HepG2 (cell line): ENCODE results near the gene GNL3. TPM values are rescaled to one million over a fixed set of nuclear protein-coding genes. Genes with fewer than 3 reads are reported as not detected.
A peak's percentile ranks its signal among the peaks of the same experiment; 100 is the strongest.

Source experiments
- FOSL1 ChIP-seq: sonication (generic); formaldehyde crosslinking; IDR thresholded peaks from 2 replicates; pipeline ENCODE4 v1.9.0; 2021; ENCODE audit warnings: missing genetic modification reagents, borderline replicate concordance
- GATAD2A ChIP-seq: IDR thresholded peaks from 2 replicates; pipeline ENCODE4 v1.6.1; 2016
- HES4 ChIP-seq: sonication (generic); formaldehyde crosslinking; IDR thresholded peaks from 2 replicates; pipeline ENCODE4 v1.9.0; 2021; ENCODE audit warnings: mild to moderate bottlenecking, missing genetic modification reagents, borderline replicate concordance
- IRF2 ChIP-seq: IDR thresholded peaks from 2 replicates; pipeline ENCODE4 v1.6.1; 2018; ENCODE audit warnings: missing genetic modification reagents, missing compliant biosample characterization
- KLF13 ChIP-seq: sonication (generic); formaldehyde crosslinking; IDR thresholded peaks from 2 replicates; pipeline ENCODE4 v1.4.0; 2020; ENCODE audit warnings: mild to moderate bottlenecking, missing genetic modification reagents
- MED1 ChIP-seq: sonication (generic); formaldehyde crosslinking; IDR thresholded peaks from 2 replicates; pipeline ENCODE4 v1.4.0; 2020; ENCODE audit warnings: missing genetic modification reagents
- NAIF1 ChIP-seq: sonication (generic); formaldehyde crosslinking; IDR thresholded peaks from 2 replicates; pipeline ENCODE4 v1.5.0; 2020; ENCODE audit warnings: mild to moderate bottlenecking, missing genetic modification reagents, borderline replicate concordance
- NONO ChIP-seq, 2 experiments: fragments of 450-650 bp in 1 of 2; sonication (generic) in 1 of 2; formaldehyde crosslinking in 1 of 2; IDR thresholded peaks in 1 of 2; conservative IDR thresholded peaks in 1 of 2; 2 replicates each; pipeline versions ENCODE4 v1.6.1 to v1.8.0; 2017 to 2022; ENCODE audit warnings: mild to moderate bottlenecking in 1 of 2, missing genetic modification reagents in 1 of 2, moderate library complexity in 1 of 2
- NR2F1 ChIP-seq, 2 experiments: fragments of 450-650 bp in 1 of 2; formaldehyde crosslinking in 1 of 2; IDR thresholded peaks; 2 replicates each; pipeline versions ENCODE4 v1.5.0 to v1.6.1; 2016 to 2020; ENCODE audit warnings: mild to moderate bottlenecking in 1 of 2, missing compliant biosample characterization in 1 of 2, missing genetic modification reagents in 1 of 2, moderate library complexity in 1 of 2
- POLR2AphosphoS5 ChIP-seq: IDR thresholded peaks from 2 replicates; pipeline ENCODE4 v1.6.1; 2012; ENCODE audit warnings: low read depth, low read length
- REST ChIP-seq, 2 experiments: IDR thresholded peaks; 2 replicates each; pipeline ENCODE4 v1.6.1; 2011 to 2012; ENCODE audit warnings: low read length in 2 of 2, borderline replicate concordance in 1 of 2, low read depth in 1 of 2, mild to moderate bottlenecking in 1 of 2, moderate library complexity in 1 of 2
- SAFB2 ChIP-seq: sonication (generic); formaldehyde crosslinking; IDR thresholded peaks from 2 replicates; pipeline ENCODE4 v1.5.1; 2020; ENCODE audit warnings: missing genetic modification reagents, low read depth, mild to moderate bottlenecking, borderline replicate concordance
- SOX5 ChIP-seq: IDR thresholded peaks from 2 replicates; pipeline ENCODE4 v1.6.1; 2016; ENCODE audit warnings: borderline replicate concordance
- ZKSCAN1 ChIP-seq: fragments of 150-350 bp; IDR thresholded peaks from 2 replicates; pipeline ENCODE4 v1.6.1; 2014; ENCODE audit warnings: low read length
- ZNF281 ChIP-seq: sonication (generic); formaldehyde crosslinking; IDR thresholded peaks from 2 replicates; pipeline ENCODE4 v1.4.0; 2020; ENCODE audit warnings: missing genetic modification reagents, borderline replicate concordance
- ZNF34 ChIP-seq: sonication (generic); formaldehyde crosslinking; IDR thresholded peaks from 2 replicates; pipeline ENCODE4 v1.4.0; 2020; ENCODE audit warnings: mild to moderate bottlenecking, missing genetic modification reagents, borderline replicate concordance
- ZNF430 ChIP-seq: sonication (generic); formaldehyde crosslinking; IDR thresholded peaks from 2 replicates; pipeline ENCODE4 v1.9.0; 2021; ENCODE audit warnings: mild to moderate bottlenecking, missing genetic modification reagents
- ZNF510 ChIP-seq: sonication (generic); formaldehyde crosslinking; IDR thresholded peaks from 2 replicates; pipeline ENCODE4 v1.4.0; 2020; ENCODE audit warnings: low read depth, mild to moderate bottlenecking, missing genetic modification reagents
- ZNF878 ChIP-seq: sonication (generic); formaldehyde crosslinking; IDR thresholded peaks from 2 replicates; pipeline ENCODE4 v1.8.1; 2023; ENCODE audit warnings: mild to moderate bottlenecking, missing genetic modification reagents, moderate library complexity
- polyA plus RNA-seq, 8 experiments: library from polyadenylated mRNA; depleted of rRNA in 3 of 8; stranded (reverse) in 7 of 8; unstranded in 1 of 8; fragments of >200 nt; fragmentation: Illumina TruSeq in 4 of 8; extraction: Trizol in 4 of 8; gene quantifications; 2 replicates each; pipeline versions ENCODE4 v1.2.1 to v1.2.3, GENCODE V29; 2011 to 2016; ENCODE audit warnings: low read depth in 4 of 8, missing spikeins in 1 of 8, mixed read lengths in 1 of 8; ENCODE audit not compliant: insufficient read depth in 1 of 8
- total RNA-seq, 5 experiments: library from RNA; depleted of rRNA; stranded (reverse); fragments of >200 nt; fragmentation: Illumina TruSeq; extraction: Trizol; gene quantifications; 2 replicates each; pipeline ENCODE4 v1.2.3, GENCODE V29; 2016; ENCODE audit warnings: low read depth in 1 of 5
- TF ChIP-seq, protein P1 (sequence below): sonication (generic); formaldehyde crosslinking; IDR thresholded peaks from 2 replicates; pipeline ENCODE4 v1.8.1; 2023; ENCODE audit warnings: mild to moderate bottlenecking, moderate library complexity, missing genetic modification reagents
- TF ChIP-seq, protein P2 (sequence below): sonication (generic); formaldehyde crosslinking; IDR thresholded peaks from 2 replicates; pipeline ENCODE4 v1.5.0; 2020; ENCODE audit warnings: missing genetic modification reagents

The GNL3 gene
- total and polyA plus RNA-seq, 2 of the 13 experiments (the other 11 are each of a cell fraction or from before 2014, with no cell fraction given) = 129 to 257 TPM

GRCh38 chr3:52704611-52705437, 19.0 kb downstream of the GNL3 start (continued):
- TF ChIP-seq REST (IDR thresholded peaks at IDR 0.05; ENCODE audit: borderline replicate concordance in 1 of 2, low read depth in 1 of 2, low read length in 2 of 2) = peak in 1 of 2 experiments; percentile 57; a peak in 1 of 4 replicates
- TF ChIP-seq ZKSCAN1 = no peak
- TF ChIP-seq NR2F1 (CRISPR knock-in tag; IDR thresholded peaks at IDR 0.05) = peak; percentile 93 to 95
- TF ChIP-seq ZNF281 = peak; percentile 59; the same call in 1 of the 2 replicates
- TF ChIP-seq NONO (IDR thresholded peaks at IDR 0.05) = no peak
- peak; percentile 66 for TF ChIP-seq NONO (CRISPR knock-in tag; conservative IDR thresholded peaks at IDR 0.05)
- no peak for TF ChIP-seq ZNF34
- TF ChIP-seq NAIF1 (CRISPR knock-in tag) = no peak
- peak; percentile 70 for TF ChIP-seq ZNF430 (CRISPR knock-in tag)
- no peak for TF ChIP-seq FOSL1
- TF ChIP-seq, protein P1, sequence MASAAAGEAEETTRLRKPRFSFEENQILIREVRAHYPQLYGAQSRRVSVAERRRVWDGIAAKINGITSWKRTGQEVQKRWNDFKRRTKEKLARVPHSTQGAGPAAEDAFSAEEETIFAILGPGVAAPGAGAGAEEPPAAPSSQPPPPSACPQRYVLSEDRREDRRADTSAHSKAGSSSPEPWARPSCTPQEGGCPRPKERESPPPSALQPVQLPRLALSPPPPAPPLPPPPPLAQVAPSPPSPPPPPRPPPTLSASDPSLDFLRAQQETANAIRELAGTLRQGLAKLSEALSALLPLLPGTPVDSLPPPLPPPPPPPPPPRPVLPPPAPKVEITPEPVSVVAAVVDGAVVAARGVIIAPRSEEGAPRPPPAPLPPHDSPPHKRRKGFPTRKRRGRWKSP = no peak
- no peak for TF ChIP-seq ZNF878 (CRISPR knock-in tag)
- peak; percentile 88 for TF ChIP-seq GATAD2A (CRISPR knock-in tag)
- peak; percentile 74 for TF ChIP-seq POLR2AphosphoS5
- no peak for TF ChIP-seq SAFB2 (CRISPR knock-in tag)
- 0 out of 2 replicates have a peak, but pooled peaks have one; percentile 12 for TF ChIP-seq HES4 (CRISPR knock-in tag)
- no peak for TF ChIP-seq ZNF510
- TF ChIP-seq, protein P2, sequence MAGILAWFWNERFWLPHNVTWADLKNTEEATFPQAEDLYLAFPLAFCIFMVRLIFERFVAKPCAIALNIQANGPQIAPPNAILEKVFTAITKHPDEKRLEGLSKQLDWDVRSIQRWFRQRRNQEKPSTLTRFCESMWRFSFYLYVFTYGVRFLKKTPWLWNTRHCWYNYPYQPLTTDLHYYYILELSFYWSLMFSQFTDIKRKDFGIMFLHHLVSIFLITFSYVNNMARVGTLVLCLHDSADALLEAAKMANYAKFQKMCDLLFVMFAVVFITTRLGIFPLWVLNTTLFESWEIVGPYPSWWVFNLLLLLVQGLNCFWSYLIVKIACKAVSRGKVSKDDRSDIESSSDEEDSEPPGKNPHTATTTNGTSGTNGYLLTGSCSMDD (CRISPR knock-in tag) = no peak
- peak; percentile 90 for TF ChIP-seq SOX5
- TF ChIP-seq MED1 (CRISPR knock-in tag) = peak; percentile 91
- TF ChIP-seq KLF13 (CRISPR knock-in tag) = no peak
- peak; percentile 56 for TF ChIP-seq IRF2
